NCI-H510A treated with DMSO at 0.1 percent for 48 hours (cell line): Measurements from ENCODE around the gene RNF180.

Source experiments
- DNase-seq: peaks from one replicate; lab custom pipeline; 2025; lab: John Stamatoyannopoulos, UW

The RNF180 gene

GRCh38 chr5:64165500-64166200 lies at the start of gene RNF180:
TSS of gene RNF180 (plus strand) at chr5:64165843. CDS start at chr5:64200808, 34,965 bp downstream.
- DNase-seq, result no peak

DNA sequence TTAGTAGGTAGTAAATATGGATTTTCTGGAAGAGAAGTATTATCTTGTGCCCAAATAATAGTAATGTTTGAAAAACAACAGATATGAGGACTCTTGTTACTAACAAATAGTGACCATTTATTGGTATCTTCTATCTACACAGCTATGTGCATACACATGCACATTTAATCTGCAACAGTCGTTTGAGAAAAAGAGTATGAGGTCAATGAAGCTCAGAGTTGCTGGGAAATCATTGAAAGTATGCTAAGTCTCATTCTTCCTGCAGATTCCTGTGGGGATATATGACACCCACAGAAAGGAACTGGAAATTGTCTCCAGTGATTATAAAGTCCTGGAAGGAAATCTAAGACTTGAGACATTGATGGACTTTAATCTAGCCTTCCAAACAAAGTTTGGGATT lies 40.1 kb upstream of the RNF180 start:
- DNase-seq, result no peak

GRCh38 chr5:64126202-64126741 lies 39.4 kb upstream of the RNF180 start:
- DNase-seq, result no peak

DNA sequence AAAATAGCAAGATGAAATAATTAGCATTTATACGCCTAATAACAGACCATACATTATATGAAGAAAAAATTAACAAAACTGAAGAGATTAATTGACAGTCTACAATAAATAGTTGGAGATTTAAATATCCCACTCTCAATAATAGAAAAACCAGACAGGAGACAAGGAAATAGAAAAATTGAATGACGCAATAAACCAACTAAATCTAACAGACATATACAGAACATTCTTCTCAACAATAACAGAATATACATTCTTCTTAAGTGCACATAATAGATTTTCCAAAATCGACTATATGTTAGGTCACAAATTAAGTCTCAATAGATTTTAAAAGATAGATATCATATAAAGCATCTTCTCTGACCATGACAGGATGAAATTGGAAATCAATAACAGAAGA lies 25.6 kb upstream of the RNF180 start:
- DNase-seq, result no peak

DNA sequence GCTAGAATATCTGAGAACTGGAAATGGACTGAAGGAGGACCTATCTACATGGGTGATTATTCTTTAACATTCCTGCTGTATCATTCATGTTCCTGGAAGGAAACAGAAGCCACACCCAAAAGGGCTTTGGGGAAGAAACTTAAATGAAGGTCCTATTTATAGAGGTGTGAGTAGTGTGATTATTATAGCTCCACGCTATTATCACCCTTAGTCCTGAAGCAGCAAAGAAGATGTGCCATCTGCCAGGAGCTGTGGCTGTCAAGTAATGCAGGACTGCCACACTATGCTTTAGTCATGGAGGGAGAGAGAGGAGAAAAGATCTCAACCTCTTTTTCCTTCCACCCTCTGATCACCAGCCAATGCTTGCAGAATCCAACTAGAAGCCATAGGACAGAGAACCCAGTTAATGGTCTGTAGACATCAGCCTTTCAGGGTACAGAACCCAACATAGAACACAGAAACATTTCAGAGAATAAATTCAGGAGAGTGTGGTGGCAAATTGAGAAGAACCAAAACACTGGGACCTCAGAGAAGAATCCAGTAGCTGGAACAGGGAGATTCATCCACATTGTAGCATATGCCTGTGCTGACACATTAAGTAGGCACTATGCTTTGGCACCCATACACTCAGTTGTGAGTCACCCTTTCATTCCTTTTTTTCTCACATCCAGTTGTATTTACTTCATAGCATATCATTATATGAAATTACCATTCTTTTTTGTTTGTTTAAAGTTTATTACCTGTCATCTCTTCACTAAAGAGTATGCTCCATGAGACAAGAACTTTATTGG lies 21.0 kb upstream of the RNF180 start:
- DNase-seq, result no peak

DNA sequence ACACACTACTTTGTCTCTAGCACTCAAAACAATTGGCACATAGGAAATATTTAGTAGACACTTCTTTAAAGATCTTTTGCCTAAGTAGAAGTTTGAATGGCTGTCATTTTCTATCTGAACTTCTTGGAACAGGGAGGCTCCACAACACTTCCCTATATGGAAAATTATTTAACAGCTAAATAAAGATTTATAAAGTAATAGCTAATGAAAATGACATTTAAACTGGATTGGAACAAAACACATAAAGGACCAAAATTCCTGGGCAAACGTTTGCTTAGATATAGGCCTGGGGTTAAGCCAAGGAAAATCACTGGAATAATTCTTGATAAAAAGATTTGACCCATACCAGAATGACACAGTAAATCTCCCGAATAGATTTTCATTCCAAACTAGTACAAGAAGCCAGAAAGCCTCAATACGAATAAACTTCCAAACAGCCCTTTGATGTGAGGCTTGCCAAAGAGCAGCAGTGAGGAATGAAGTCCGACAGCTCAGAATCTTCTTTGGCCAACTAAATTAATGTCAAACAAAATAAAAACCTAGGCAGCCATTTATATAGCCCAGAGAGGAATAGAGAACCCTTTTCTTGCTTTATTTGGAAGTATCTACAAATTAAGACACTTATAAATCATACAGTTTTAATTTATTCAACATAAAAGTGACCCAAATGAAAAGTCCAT lies 20.3 kb upstream of the RNF180 start:
- DNase-seq, result no peak

- no peak for DNase-seq
Measured at GRCh38 chr5:64147379-64147778, 18.3 kb upstream of the RNF180 start.

GRCh38 chr5:64147849-64148441 lies 17.7 kb upstream of the RNF180 start:
- peak; percentile 20 for DNase-seq

- DNase-seq, result no peak
Measured at GRCh38 chr5:64149268-64149667, 16.4 kb upstream of the RNF180 start.

DNA sequence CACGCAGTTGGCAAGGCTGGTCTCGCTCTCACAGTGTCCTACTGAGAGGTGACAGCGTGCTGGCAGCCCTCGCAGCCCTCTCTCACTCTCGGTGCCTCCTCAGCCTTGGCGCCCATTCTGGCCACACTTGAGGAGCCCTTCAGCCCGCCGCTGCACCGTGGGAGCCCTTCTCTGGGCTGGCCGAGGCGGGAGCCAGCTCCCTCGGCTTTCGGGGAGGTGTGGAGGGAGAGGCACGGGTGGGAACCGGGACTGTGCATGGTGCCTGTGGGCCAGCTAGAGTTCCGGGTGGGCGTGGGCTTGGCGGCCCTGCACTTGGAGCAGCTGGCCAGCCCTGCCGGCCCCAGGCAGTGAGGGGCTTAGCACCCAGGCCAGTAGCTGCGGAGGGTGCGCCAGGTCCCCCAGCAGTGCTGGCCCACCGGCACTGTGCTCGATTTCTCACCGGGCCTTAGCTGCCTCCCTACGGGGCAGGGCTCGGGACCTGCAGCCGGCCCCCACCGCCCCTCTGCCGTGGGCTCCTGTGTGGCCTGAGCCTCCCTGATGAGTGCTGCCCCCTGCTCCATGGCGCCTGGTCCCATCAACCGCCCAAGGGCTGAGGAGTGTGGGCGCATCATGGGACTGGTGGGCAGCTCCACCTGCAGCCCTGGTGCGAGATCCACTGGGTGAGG lies 15.7 kb upstream of the RNF180 start:
- DNase-seq, result no peak

DNA sequence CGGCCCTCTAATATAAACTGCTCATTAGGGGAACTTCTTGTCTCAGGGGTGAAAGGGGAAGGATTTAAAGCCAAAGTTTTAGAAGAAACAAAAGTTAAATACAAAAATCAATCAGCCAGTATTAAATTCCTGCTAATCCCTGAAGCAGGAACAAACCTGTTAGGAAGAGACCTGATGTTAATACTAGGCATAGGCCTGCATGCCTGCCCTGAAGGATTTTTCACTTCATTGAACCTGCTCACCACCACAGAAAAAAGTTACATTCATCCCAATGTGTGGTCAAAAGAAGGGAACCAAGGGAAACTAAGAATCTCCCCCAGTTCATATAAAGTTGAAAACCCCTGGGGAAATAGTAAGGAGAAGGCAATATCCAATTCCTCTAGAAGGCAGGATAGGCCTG lies 9.4 kb upstream of the RNF180 start:
- no peak for DNase-seq

DNA sequence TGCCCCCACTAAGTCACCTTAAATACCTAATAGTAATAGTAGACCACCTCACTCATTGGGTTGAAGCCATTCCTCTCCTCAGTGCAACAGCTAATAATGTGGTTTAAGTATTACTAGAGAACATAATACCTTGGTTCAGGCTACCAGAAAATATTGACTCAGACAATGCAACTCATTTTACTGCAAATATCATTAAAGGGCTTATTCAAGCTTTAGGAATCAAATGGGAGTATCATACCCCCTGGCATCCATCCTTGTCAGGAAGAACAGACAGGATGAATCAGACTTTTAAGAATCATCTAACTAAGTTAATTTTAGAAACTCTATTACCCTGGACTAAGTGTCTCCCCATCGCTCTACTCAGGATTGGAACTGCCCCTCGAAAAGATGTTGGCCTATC lies 6.8 kb upstream of the RNF180 start:
- DNase-seq, result no peak

- no peak for DNase-seq
Measured at GRCh38 chr5:64160201-64160600, 5.4 kb upstream of the RNF180 start.

DNA sequence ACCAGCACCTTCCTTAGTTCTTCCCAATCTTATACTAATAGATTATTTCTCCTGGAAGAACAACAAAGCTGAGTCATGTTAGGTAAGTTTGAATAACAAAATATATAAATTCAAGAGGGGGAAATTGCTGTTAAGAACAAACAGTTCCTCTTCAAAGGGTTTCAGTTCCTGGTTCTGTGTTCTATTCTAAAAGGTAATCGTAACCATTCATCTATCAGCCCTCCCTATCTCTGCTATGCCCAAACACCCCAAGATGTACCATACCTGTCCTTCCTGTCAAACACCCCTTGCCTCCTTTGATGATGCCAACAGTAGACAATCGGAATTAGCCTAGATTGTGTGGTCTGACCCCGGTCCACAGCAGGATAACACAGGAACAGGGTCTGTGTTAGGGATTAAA lies 4.2 kb upstream of the RNF180 start:
- DNase-seq, result no peak

DNA sequence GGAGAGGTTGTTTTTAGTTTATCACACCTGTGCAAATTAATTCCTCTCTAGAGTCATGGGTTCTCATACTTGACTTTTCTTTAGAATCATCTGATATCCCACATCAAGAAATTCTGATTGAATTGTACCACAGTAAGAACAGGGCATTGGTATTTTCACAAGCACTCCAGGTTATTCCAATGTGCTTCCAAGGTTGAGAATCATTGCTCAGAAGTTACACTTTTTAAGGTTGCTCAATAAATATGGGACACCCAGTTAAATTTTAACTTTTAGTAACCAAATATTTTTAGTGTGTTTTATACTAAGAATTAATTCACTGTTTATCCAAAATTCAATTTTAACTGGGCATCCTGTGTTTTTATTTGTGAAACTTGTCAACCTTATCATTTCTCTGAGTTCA lies 2.5 kb upstream of the RNF180 start:
- no peak for DNase-seq

GRCh38 chr5:64163746-64164145 lies 1.9 kb upstream of the RNF180 start:
- DNase-seq, result no peak

DNA sequence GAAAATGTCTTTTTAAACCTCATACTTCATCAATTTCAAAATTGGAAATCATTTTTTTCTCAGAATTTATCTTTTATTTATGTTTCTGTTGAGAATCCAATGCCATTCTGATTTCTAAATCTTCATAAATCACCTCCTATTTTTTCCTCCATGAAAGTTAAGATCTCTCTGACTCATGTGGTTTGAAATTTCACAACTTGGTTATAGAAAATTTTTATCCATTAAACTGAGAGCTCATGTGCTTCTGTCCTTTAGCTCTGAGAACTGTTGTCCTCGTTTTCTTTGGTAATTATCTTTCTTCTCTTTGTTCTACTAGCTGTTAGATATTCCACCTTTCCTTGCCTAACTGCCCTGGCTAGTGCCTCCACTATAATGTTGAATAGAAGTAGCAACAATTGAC lies 1.5 kb upstream of the RNF180 start:
- no peak for DNase-seq

DNA sequence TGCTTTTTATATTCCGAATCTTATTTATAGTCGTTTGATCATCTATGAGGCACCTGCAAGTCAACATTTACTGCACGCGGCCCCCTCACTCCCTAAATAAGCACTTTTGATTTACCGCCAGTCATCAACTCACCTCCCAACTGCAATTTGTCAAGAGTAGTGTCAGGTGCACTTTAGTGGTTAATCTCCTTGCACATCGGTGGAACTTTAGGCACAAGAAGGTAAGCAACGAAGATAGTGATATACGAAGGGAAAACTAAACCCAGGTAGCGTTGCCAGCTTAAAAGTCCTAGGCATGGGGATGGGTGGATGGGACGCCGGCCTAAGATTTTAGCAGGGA lies 513 bp upstream of the RNF180 start:
- DNase-seq, result peak; percentile 8

DNA sequence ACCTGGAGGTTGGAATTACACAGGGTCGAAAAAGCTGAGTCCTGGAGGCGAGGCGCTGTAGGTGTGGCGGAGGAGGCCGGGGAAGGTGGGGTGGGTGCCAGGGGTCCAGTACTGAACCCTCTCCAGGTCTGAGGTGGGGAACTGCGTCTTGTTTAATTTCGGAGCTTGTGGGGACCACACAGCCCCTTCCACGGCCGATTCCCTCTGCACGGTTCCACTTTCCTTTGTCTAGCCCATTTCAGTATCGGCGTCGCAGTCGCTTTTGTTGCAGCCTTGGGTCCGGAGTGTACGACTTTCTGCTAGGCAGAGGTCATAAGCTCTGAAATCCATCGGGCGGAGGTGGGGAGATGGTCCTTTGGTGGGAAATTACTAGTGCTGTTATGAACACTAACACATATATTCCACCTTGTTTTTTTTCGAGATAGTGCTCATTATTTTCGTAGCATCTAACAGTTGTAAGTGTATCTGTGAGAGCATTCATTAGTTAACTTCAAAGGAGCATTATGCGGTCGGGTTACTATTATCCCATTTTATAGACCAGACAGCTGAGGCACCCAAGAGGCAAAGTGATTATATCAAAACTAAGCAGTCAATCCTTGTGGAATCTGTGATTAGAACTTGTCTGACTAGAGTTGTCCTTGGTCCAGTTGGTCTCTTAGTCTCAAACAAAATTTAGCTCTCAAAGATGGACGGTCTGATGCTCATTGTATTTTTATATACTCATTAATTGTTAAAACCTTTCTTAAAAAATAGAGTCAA lies 737 bp downstream of the RNF180 start:
- peak; percentile 23 for DNase-seq

DNA sequence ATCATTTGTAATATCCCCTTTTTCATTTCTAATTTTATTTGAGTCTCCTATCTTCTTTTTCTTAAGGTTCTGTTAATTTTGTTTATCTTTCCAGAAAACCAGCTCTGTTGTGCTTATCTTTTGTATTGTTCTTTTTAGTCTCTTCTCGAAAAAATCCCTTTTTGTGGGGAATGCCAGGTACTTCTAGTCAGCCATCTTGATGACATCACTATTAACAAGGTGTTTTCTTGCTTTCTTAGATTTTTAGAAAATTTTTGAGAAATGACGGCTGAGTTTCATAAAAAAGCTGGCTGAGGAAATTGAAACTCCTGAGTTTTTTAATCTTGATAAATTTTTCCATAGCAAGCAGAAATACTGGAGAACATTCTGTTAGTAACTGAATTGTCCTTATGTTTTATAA lies 10.7 kb downstream of the RNF180 start:
- DNase-seq, result no peak

DNA sequence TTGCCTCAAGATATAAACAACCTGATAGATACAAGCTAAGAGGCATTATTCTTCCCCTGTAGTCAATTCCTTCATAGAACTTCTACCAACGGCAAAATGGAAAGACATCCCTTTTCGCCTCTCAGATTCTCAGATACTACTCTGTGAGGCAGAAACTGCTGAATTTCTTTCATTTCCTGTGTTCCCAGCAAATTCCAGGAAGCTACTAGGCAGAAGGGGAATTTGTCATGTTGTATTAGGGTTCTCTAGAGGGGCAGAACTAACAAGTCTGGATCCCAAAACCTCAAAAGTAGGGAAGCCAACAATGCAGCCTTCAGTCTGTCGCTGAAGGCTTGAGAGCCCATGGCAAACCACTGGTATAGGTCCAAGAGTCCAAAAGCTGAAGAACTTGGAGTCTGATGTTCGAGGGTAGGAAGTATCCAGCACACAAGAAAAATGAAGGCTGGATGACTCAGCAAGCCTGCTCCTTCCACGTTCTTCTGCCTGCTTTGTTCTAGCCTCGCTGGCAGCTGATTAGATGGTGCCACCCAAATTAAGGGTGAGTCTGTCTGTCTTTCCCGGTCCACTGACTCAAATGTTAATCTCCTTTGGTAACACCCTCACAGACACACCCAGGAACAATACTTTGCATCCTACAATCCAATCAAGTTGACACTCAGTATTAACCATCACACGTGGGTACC lies 15.2 kb downstream of the RNF180 start:
- no peak for DNase-seq
